CD14-positive monocyte (primary cell): ENCODE results near the gene ZNF610. TPM values are rescaled to one million over a fixed set of nuclear protein-coding genes. Genes with fewer than 3 reads are reported as not detected.

Experiments
- DNase-seq, 3 donors: peaks; one replicate each; pipeline ENCODE4 v3.0.0-alpha.2; 2011 to 2022
- H2AFZ ChIP-seq: 2 replicates; pipeline ENCODE4 v1.6.0; 2012; ENCODE audit warnings: mild to moderate bottlenecking, low read depth, low read length, inconsistent platforms; ENCODE audit not compliant: insufficient read depth, poor library complexity, severe bottlenecking
- H3K27ac ChIP-seq, 2 donors: 1 replicate in 1 of 2; 2 replicates in 1 of 2; pipeline ENCODE4 v1.5.1; 2012 to 2013; ENCODE audit warnings: low read length in 2 of 2, control low read depth in 1 of 2, inconsistent platforms in 1 of 2, low read depth in 1 of 2, mild to moderate bottlenecking in 1 of 2
- H3K27me3 ChIP-seq, 2 donors: one replicate each; pipeline versions ENCODE4 v1.6.0 to v1.6.1; 2011 to 2013; ENCODE audit warnings: low read length in 2 of 2; ENCODE audit not compliant: control insufficient read depth in 2 of 2, insufficient read depth in 2 of 2
- H3K36me3 ChIP-seq, 2 donors: replicated peaks in 1 of 2; 1 replicate in 1 of 2; 2 replicates in 1 of 2; pipeline versions ENCODE4 v1.5.1 to v1.6.1; 2012 to 2013; ENCODE audit warnings: low read length in 2 of 2, control low read depth in 1 of 2, inconsistent platforms in 1 of 2, mild to moderate bottlenecking in 1 of 2; ENCODE audit not compliant: insufficient read depth in 2 of 2, control insufficient read depth in 1 of 2
- H3K4me1 ChIP-seq, 2 donors: 1 replicate in 1 of 2; 2 replicates in 1 of 2; pipeline versions ENCODE4 v1.5.1 to v1.6.1; 2012 to 2013; ENCODE audit warnings: low read length in 2 of 2, control low read depth in 1 of 2, inconsistent platforms in 1 of 2, mild to moderate bottlenecking in 1 of 2, moderate library complexity in 1 of 2; ENCODE audit not compliant: insufficient read depth in 2 of 2, control insufficient read depth in 1 of 2
- H3K4me2 ChIP-seq: replicated peaks from 2 replicates; pipeline ENCODE3; 2012; ENCODE audit warnings: low read length, moderate library complexity, mild to moderate bottlenecking; ENCODE audit not compliant: poor library complexity, severe bottlenecking; ENCODE audit errors: extremely low read depth
- H3K4me3 ChIP-seq, 3 experiments: fragments of 200-600 bp in 1 of 3; sonication (generic) in 1 of 3; replicated peaks in 1 of 3; 1 replicate in 2 of 3; 2 replicates in 1 of 3; pipeline ENCODE4 v1.5.1; 2011 to 2013; ENCODE audit warnings: low read length in 3 of 3, mild to moderate bottlenecking in 3 of 3, control low read depth in 2 of 3, low read depth in 2 of 3, inconsistent platforms in 1 of 3, moderate library complexity in 1 of 3
- H3K79me2 ChIP-seq: 2 replicates; pipeline ENCODE4 v1.6.0; 2012; ENCODE audit warnings: mild to moderate bottlenecking, control low read depth, inconsistent platforms, low read length, moderate library complexity; ENCODE audit not compliant: insufficient read depth
- H3K9ac ChIP-seq: 2 replicates; pipeline ENCODE4 v1.6.0; 2017; ENCODE audit warnings: low read length, mild to moderate bottlenecking; ENCODE audit not compliant: insufficient read depth, poor library complexity, severe bottlenecking
- H3K9me3 ChIP-seq, 2 donors: replicated peaks in 1 of 2; 1 replicate in 1 of 2; 2 replicates in 1 of 2; pipeline versions ENCODE4 v1.5.1 to v1.6.1; 2012 to 2013; ENCODE audit warnings: low read length in 2 of 2, control low read depth in 1 of 2; ENCODE audit not compliant: control insufficient read depth in 1 of 2, insufficient read depth in 1 of 2
- H4K20me1 ChIP-seq: 2 replicates; pipeline ENCODE4 v1.6.0; 2012; ENCODE audit warnings: mild to moderate bottlenecking, low read length, control low read depth, moderate library complexity; ENCODE audit not compliant: insufficient read depth
- H3K27ac Mint-ChIP-seq, 7 donors: one replicate each; pipeline ENCODE4 v1.8.0; 2020; ENCODE audit warnings: mild to moderate bottlenecking in 7 of 7, mixed read lengths in 7 of 7, moderate library complexity in 6 of 7, inconsistent platforms in 2 of 7
- H3K27me3 Mint-ChIP-seq, 3 donors: one replicate each; pipeline ENCODE4 v1.8.0; 2021 to 2022; ENCODE audit warnings: low read depth in 3 of 3, mild to moderate bottlenecking in 3 of 3, mixed read lengths in 3 of 3, moderate library complexity in 3 of 3, inconsistent platforms in 1 of 3
- H3K36me3 Mint-ChIP-seq, 2 donors: one replicate each; pipeline ENCODE4 v1.8.0; 2020; ENCODE audit warnings: mixed read lengths in 2 of 2, inconsistent platforms in 1 of 2, mild to moderate bottlenecking in 1 of 2
- H3K4me1 Mint-ChIP-seq: one replicate; pipeline ENCODE4 v1.8.0; 2020; ENCODE audit warnings: mild to moderate bottlenecking, mixed read lengths
- H3K4me3 Mint-ChIP-seq, 2 donors: one replicate each; pipeline ENCODE4 v1.8.0; 2020; ENCODE audit warnings: mild to moderate bottlenecking in 2 of 2, mixed read lengths in 2 of 2, moderate library complexity in 1 of 2
- H3K9me3 Mint-ChIP-seq, 7 donors: one replicate each; pipeline ENCODE4 v1.8.0; 2020 to 2022; ENCODE audit warnings: mixed read lengths in 7 of 7, mild to moderate bottlenecking in 6 of 7, moderate library complexity in 6 of 7, inconsistent platforms in 2 of 7
- WGBS: methylation state at CpG from one replicate; pipeline ENCODE4 v1.1.5; 2013; ENCODE audit warnings: missing lambda C conversion rate; ENCODE audit not compliant: insufficient coverage; 5-methylcytosine and 5-hydroxymethylcytosine counted together
- intact Hi-C, 2 donors: fragments of 100-400 bp; cut with micrococcal nuclease; formaldehyde crosslinking; loops; one replicate each; pipeline versions ENCODE4 v1.15.0 to v1.15.1; 2023
- polyA plus RNA-seq, 3 donors: library from polyadenylated mRNA; depleted of rRNA in 1 of 3; unstranded in 2 of 3; stranded (reverse) in 1 of 3; fragments of 300-500 nt in 2 of 3; fragments of >200 nt in 1 of 3; fragmentation: Illumina TruSeq in 2 of 3; gene quantifications; 1 replicate in 2 of 3; 2 replicates in 1 of 3; pipeline ENCODE4 v1.2.3, GENCODE V29; 2012 to 2021
- TF ChIP-seq, protein P1 (sequence below): fragments of 200-600 bp; IDR thresholded peaks from one replicate; pipeline ENCODE4 v1.8.0; 2022; ENCODE audit warnings: antibody characterized with exemption, mild to moderate bottlenecking

Gene ZNF610
- polyA plus RNA-seq, 3 donors: not detected

DNA sequence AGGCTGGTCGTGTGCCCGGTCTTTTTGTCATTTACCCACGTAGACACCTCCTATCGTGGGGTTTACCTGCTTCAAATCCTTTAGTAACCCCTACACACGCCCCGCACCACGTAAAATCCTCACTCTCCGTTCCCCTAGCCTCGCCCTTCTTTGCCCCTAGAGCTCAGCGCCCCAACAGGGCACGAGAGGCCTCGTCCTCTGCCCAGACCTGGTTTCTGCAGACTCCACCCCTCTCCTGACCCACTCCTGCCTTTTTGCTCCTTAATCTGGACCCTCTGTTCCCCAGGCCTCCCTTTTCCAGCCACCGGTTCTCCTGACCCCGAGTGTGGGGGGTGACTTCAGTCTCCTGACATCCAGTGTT, 62.0 kb downstream of the ZNF610 start:
- Mint-ChIP-seq H3K36me3 (peaks cover 38 to 40% of the 10 kb centered on the region in 2 donors), H3K9me3 (peaks cover 56 to 92% (median 89%) of the 10 kb centered on the region in 7 donors), H3K27ac (peak overlapping the region; percentile 66 to 90 (median 79)), H3K4me1 (peaks cover 15% of the 10 kb centered on the region), H3K27me3 (peaks cover 0 to under 1% (median 0%) of the 10 kb centered on the region in 3 donors), H3K4me3 (peak overlapping the region; percentile 86 to 94)
- DNase-seq: peak; percentile 2 to 14 (median 2)
- Histone ChIP-seq H3K9ac (peak overlapping the region; percentile 71), H3K27ac (peak overlapping the region; percentile 59 to 81), H3K4me1 (peaks cover 13 to 16% of the 10 kb centered on the region in 2 donors), H3K27me3 (no peaks in the 10 kb centered on the region), H3K4me3 (peak overlapping the region; percentile 74 to 80 (median 74)), H3K79me2 (no peaks in the 10 kb centered on the region), H2AFZ (peak overlapping the region; percentile 82), H3K36me3 (peaks cover 4 to 13% of the 10 kb centered on the region in 2 donors), H4K20me1 (no peaks in the 10 kb centered on the region), H3K9me3 (peaks cover 74 to 90% of the 10 kb centered on the region in 2 donors), H3K4me2 (peak overlapping the region; percentile 83)
- 6% methylated on average over 12 of the region's 14 CpGs for WGBS
- intact Hi-C loops: no loop called here
- TF ChIP-seq, protein P1, sequence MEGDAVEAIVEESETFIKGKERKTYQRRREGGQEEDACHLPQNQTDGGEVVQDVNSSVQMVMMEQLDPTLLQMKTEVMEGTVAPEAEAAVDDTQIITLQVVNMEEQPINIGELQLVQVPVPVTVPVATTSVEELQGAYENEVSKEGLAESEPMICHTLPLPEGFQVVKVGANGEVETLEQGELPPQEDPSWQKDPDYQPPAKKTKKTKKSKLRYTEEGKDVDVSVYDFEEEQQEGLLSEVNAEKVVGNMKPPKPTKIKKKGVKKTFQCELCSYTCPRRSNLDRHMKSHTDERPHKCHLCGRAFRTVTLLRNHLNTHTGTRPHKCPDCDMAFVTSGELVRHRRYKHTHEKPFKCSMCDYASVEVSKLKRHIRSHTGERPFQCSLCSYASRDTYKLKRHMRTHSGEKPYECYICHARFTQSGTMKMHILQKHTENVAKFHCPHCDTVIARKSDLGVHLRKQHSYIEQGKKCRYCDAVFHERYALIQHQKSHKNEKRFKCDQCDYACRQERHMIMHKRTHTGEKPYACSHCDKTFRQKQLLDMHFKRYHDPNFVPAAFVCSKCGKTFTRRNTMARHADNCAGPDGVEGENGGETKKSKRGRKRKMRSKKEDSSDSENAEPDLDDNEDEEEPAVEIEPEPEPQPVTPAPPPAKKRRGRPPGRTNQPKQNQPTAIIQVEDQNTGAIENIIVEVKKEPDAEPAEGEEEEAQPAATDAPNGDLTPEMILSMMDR: no peak

DNA sequence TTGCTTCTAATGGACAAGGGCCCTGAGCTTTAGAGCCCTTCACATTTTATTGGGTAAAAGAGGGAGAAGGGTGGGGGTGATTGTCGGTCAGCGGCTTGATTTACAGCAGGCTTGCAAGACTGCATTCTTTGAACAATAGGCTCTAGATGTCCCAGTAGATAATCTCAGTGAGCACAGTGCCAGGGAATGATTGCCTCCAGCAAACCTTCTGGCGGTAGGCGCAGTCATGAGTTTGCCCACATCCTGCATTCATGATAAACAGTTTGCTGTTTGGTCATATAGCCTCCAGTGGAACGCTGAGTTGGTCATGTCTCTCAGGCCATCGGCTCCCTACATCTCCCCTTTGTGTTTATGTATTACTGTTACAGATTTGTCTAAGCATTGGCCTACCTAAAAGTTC, 74.2 kb downstream of the ZNF610 start:
- Histone ChIP-seq H3K9ac (no peak overlapping the region), H3K36me3 (peaks cover 11 to 75% of the 10 kb centered on the region in 2 donors), H3K79me2 (no peaks in the 10 kb centered on the region), H3K27ac (no peak overlapping the region), H3K4me1 (no peaks in the 10 kb centered on the region), H3K9me3 (peaks cover 81 to 94% of the 10 kb centered on the region in 2 donors), H4K20me1 (no peaks in the 10 kb centered on the region), H3K4me3 (no peak overlapping the region), H2AFZ (no peak overlapping the region), H3K4me2 (no peak overlapping the region), H3K27me3 (no peaks in the 10 kb centered on the region)
- no peaks in the 10 kb centered on the region for H3K27me3 Mint-ChIP-seq
- DNase-seq: no peak
- 94% methylated on average over 4 of the region's 6 CpGs for WGBS
- intact Hi-C loops: no loop called here
- H3K4me3 Mint-ChIP-seq: no peak overlapping the region
- H3K9me3 Mint-ChIP-seq: peaks cover 43 to 92% (median 88%) of the 10 kb centered on the region in 7 donors
- no peaks in the 10 kb centered on the region for H3K4me1 Mint-ChIP-seq
- H3K36me3 Mint-ChIP-seq: peaks cover 51 to 57% of the 10 kb centered on the region in 2 donors
- TF ChIP-seq, protein P1: no peak
- H3K27ac Mint-ChIP-seq: no peak overlapping the region
